Stimulated activated memory B cell treated with anti-CD40 and anti-IgM and Interleukin-4, amounts not matched to agents 10 μg/mL and 1 μg/mL and 100 μg/mL, for 72 hours (primary cell): Measurements from ENCODE around the gene GLP1R.

Experiments
- ATAC-seq: fragments of 150-1000 bp; cut with Tn5 transposase; 2 replicates; pipeline ENCODE4 v1.10.0; 2021
- H3K27ac Mint-ChIP-seq: one replicate; pipeline ENCODE4 v1.8.0; 2022; ENCODE audit warnings: mild to moderate bottlenecking, mixed read lengths
- H3K27me3 Mint-ChIP-seq: one replicate; pipeline ENCODE4 v1.8.0; 2022; ENCODE audit warnings: mixed read lengths
- H3K36me3 Mint-ChIP-seq: one replicate; pipeline ENCODE4 v1.8.0; 2022; ENCODE audit warnings: mixed read lengths
- H3K4me1 Mint-ChIP-seq: one replicate; pipeline ENCODE4 v1.8.0; 2022; ENCODE audit warnings: mixed read lengths
- H3K4me3 Mint-ChIP-seq: one replicate; pipeline ENCODE4 v1.8.0; 2022; ENCODE audit warnings: mild to moderate bottlenecking, moderate library complexity, mixed read lengths
- H3K9me3 Mint-ChIP-seq: one replicate; pipeline ENCODE4 v1.8.0; 2022; ENCODE audit warnings: mixed read lengths

GLP1R gene

DNA sequence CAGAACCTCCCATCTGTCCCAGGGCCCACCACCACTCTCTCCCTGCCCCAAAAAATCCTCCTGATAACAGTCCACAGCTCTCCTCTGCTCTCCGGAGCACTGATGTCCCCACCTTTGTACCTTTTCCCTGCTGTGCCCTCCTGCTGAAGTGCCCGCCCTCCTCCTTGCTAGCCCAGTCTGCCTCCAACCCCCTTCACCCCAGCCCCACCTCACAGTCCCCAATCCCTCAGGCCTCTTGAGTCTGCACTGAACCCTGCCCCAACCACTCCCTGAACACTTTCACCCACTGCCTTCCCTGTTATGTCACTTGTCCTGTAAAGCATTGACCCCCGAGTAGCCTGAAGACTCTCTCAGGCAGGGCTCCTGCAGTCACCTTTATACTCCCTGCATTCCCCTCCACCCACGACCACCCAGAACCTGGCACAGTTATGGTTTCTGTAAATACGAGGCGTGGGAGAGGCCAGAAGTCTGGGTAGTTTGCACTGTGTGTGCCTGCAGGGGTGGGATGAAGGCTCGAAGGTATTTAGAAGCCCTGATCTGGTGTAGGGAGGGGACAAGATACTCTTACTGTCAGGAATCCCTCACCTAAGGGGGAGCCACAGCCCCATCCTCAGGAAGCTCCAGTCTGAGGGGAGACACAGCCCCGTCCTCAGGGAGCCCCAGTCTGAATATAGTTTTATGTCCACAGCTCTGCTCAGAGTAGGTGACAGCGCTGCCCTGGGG lies 5.4 kb downstream of the GLP1R start:
- Mint-ChIP-seq H3K27me3 (peaks cover 58% of the 10 kb centered on the region), H3K4me3 (no peak overlapping the region)

GRCh38 chr6:39054577-39055142 lies 6.1 kb downstream of the GLP1R start:
- no peak overlapping the region for H3K27ac Mint-ChIP-seq
- H3K27me3 Mint-ChIP-seq, result peaks cover 58% of the 10 kb centered on the region
- no peaks in the 10 kb centered on the region for H3K9me3 Mint-ChIP-seq
- no peak for ATAC-seq
- no peak overlapping the region for H3K4me3 Mint-ChIP-seq
- H3K4me1 Mint-ChIP-seq, result no peaks in the 10 kb centered on the region
- no peaks in the 10 kb centered on the region for H3K36me3 Mint-ChIP-seq

More for the DNA sequence above, 5.4 kb downstream of the GLP1R start:
- H3K9me3 Mint-ChIP-seq, result no peaks in the 10 kb centered on the region
- H3K36me3 Mint-ChIP-seq, result no peaks in the 10 kb centered on the region
- ATAC-seq, result no peak
- H3K27ac Mint-ChIP-seq, result no peak overlapping the region
- H3K4me1 Mint-ChIP-seq, result peaks cover 5% of the 10 kb centered on the region

GRCh38 chr6:39055661-39056060 lies 7.1 kb downstream of the GLP1R start:
- no peaks in the 10 kb centered on the region for H3K36me3 Mint-ChIP-seq
- H3K4me3 Mint-ChIP-seq, result no peak overlapping the region
- no peak overlapping the region for H3K27ac Mint-ChIP-seq
- H3K4me1 Mint-ChIP-seq, result no peaks in the 10 kb centered on the region
- no peaks in the 10 kb centered on the region for H3K9me3 Mint-ChIP-seq
- H3K27me3 Mint-ChIP-seq, result peaks cover 58% of the 10 kb centered on the region
- no peak for ATAC-seq

DNA sequence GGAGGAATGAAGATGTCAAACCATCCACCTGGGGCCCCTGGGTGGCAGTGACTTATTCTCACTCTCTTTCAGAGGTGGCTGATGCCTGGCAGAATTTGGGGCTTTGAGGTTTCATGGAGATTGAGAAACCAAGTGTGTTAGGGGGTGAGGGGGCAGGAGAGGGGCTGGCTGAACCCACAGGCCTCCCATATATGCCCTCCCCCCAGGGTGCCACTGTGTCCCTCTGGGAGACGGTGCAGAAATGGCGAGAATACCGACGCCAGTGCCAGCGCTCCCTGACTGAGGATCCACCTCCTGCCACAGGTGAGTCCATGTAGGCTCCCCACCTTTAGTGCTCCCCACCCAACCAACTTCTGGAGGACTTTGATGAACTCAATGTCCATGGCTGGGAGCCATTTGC lies 7.6 kb downstream of the GLP1R start:
- H3K4me3 Mint-ChIP-seq, result no peak overlapping the region
- no peak overlapping the region for H3K27ac Mint-ChIP-seq
- H3K36me3 Mint-ChIP-seq, result no peaks in the 10 kb centered on the region
- ATAC-seq, result no peak
- peaks cover 58% of the 10 kb centered on the region for H3K27me3 Mint-ChIP-seq
- no peaks in the 10 kb centered on the region for H3K9me3 Mint-ChIP-seq
- H3K4me1 Mint-ChIP-seq, result no peaks in the 10 kb centered on the region

DNA sequence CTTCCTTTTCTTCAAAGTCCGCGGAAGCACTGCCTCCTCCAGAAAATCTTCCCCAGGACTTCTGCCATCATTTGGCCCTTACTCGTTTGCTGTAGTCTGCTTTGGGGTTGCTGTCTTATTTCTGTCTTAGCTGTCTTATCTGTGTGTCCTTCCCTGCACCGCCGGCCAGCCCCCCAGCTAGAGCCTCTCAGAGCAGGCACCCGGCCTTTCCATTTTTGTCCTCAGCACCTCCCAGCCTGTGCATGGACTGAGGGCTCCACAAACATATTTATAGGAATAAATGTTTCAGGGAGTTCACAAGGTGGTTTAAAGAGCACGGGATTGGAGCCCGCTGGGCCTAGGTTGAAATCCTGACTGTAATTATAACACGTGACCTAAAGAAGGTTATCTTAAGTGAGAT lies 8.1 kb downstream of the GLP1R start:
- ATAC-seq, result no peak
- Mint-ChIP-seq H3K4me3 (no peak overlapping the region), H3K27me3 (peaks cover 56% of the 10 kb centered on the region), H3K4me1 (no peaks in the 10 kb centered on the region), H3K36me3 (no peaks in the 10 kb centered on the region), H3K27ac (no peak overlapping the region), H3K9me3 (no peaks in the 10 kb centered on the region)

- no peaks in the 10 kb centered on the region for H3K9me3 Mint-ChIP-seq
- no peak overlapping the region for H3K27ac Mint-ChIP-seq
- H3K4me1 Mint-ChIP-seq, result no peaks in the 10 kb centered on the region
- no peak for ATAC-seq
- H3K36me3 Mint-ChIP-seq, result no peaks in the 10 kb centered on the region
- peaks cover 48% of the 10 kb centered on the region for H3K27me3 Mint-ChIP-seq
- no peak overlapping the region for H3K4me3 Mint-ChIP-seq
Observed at GRCh38 chr6:39057251-39058155, 8.9 kb downstream of the GLP1R start.

- Mint-ChIP-seq H3K27me3 (peaks cover 37% of the 10 kb centered on the region), H3K4me1 (no peaks in the 10 kb centered on the region), H3K27ac (no peak overlapping the region), H3K36me3 (no peaks in the 10 kb centered on the region), H3K4me3 (no peak overlapping the region), H3K9me3 (no peaks in the 10 kb centered on the region)
- no peak for ATAC-seq
Observed at GRCh38 chr6:39058471-39059147, 10.0 kb downstream of the GLP1R start.

GRCh38 chr6:39059496-39060310 lies 11.1 kb downstream of the GLP1R start:
- H3K36me3 Mint-ChIP-seq, result no peaks in the 10 kb centered on the region
- no peak overlapping the region for H3K4me3 Mint-ChIP-seq
- H3K27ac Mint-ChIP-seq, result no peak overlapping the region
- no peaks in the 10 kb centered on the region for H3K9me3 Mint-ChIP-seq
- H3K4me1 Mint-ChIP-seq, result no peaks in the 10 kb centered on the region
- ATAC-seq, result no peak
- H3K27me3 Mint-ChIP-seq, result peaks cover 33% of the 10 kb centered on the region

DNA sequence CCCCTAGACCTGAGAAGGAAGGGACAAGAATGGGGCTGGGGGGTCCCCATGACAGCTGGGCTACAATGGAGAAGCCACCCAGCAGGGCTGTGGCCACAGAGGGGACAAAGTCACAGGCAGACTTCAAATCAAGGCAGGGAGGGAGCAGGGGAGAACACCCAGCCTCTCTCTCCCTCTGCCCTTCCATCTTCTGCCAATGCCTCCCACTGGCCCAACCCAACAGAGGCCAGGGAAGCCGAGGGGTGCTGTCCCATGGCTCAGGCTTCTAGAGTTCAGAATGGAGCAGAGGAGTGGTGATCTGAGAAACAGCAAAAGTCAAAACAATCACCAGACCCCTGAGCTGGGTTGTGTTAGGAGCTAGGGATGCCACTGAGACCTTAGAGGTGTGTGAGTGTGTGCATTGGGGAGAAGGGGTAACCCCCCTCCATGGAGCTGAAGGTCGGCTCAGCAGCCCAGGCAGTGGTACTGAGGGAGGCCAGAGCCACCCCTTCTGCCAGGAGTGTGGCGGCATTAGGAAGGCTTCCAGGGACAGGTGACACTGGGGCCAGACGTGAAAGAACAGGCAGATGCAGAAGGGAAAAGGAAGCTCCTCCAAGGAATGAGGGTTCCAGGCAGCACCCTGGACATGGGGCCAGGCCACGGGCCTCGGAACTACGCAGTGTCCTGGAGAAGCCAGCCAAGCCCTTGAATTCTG lies 12.0 kb downstream of the GLP1R start:
- Mint-ChIP-seq H3K4me1 (no peaks in the 10 kb centered on the region), H3K27me3 (peaks cover 42% of the 10 kb centered on the region), H3K9me3 (no peaks in the 10 kb centered on the region), H3K27ac (no peak overlapping the region), H3K36me3 (no peaks in the 10 kb centered on the region), H3K4me3 (no peak overlapping the region)
- no peak for ATAC-seq

- H3K27ac Mint-ChIP-seq, result no peak overlapping the region
- H3K36me3 Mint-ChIP-seq, result no peaks in the 10 kb centered on the region
- H3K9me3 Mint-ChIP-seq, result no peaks in the 10 kb centered on the region
- peaks cover 48% of the 10 kb centered on the region for H3K27me3 Mint-ChIP-seq
- no peak overlapping the region for H3K4me3 Mint-ChIP-seq
- H3K4me1 Mint-ChIP-seq, result no peaks in the 10 kb centered on the region
- ATAC-seq, result no peak
Observed at GRCh38 chr6:39061182-39061581, 12.6 kb downstream of the GLP1R start.

GRCh38 chr6:39061588-39061987 lies 13.0 kb downstream of the GLP1R start:
- no peaks in the 10 kb centered on the region for H3K36me3 Mint-ChIP-seq
- no peak for ATAC-seq
- H3K4me3 Mint-ChIP-seq, result no peak overlapping the region
- no peak overlapping the region for H3K27ac Mint-ChIP-seq
- no peaks in the 10 kb centered on the region for H3K9me3 Mint-ChIP-seq
- H3K27me3 Mint-ChIP-seq, result peaks cover 49% of the 10 kb centered on the region
- no peaks in the 10 kb centered on the region for H3K4me1 Mint-ChIP-seq

DNA sequence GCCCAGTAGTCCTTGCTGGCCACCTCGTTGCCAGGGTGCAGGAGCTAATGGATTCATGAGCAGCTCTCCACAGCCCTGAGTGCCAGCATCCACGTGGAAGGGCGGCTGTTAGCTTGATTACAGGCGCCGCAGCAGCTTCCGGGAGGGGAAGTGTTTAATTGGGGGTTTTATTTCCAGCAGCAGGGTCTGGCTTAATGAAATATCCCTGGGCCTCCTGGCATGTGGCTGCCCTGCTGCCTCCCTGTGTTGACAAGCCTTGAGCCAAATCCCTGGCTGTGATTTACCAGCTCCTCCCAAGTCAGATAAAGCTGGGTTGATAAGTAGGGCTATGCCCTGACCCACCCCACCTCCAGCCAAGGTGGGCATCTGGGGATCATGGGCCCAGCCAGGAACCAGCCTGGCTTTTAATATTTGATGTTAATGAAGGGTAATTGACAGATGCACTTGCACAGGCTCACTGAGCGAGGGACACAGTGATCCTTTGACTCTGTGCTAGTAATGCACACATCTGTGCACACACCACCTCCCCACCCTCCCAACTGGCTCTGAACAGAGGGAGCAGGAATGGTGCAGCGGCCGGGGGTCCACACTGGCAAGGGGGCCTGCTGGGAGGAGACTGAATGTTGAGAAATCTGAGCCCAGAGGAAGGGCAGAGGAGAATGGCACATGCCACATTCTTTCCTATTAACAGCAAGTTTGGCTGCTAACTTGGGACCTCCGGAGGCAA lies 13.6 kb downstream of the GLP1R start:
- H3K4me1 Mint-ChIP-seq, result no peaks in the 10 kb centered on the region
- H3K27ac Mint-ChIP-seq, result no peak overlapping the region
- ATAC-seq, result no peak
- no peaks in the 10 kb centered on the region for H3K9me3 Mint-ChIP-seq
- H3K36me3 Mint-ChIP-seq, result no peaks in the 10 kb centered on the region
- H3K27me3 Mint-ChIP-seq, result peaks cover 49% of the 10 kb centered on the region
- H3K4me3 Mint-ChIP-seq, result no peak overlapping the region

GRCh38 chr6:39063526-39063925 lies 14.9 kb downstream of the GLP1R start:
- H3K36me3 Mint-ChIP-seq, result no peaks in the 10 kb centered on the region
- no peaks in the 10 kb centered on the region for H3K4me1 Mint-ChIP-seq
- no peaks in the 10 kb centered on the region for H3K9me3 Mint-ChIP-seq
- no peak overlapping the region for H3K4me3 Mint-ChIP-seq
- no peak overlapping the region for H3K27ac Mint-ChIP-seq
- ATAC-seq, result no peak
- peaks cover 52% of the 10 kb centered on the region for H3K27me3 Mint-ChIP-seq

GRCh38 chr6:39065561-39065960 lies 17.0 kb downstream of the GLP1R start:
- no peaks in the 10 kb centered on the region for H3K36me3 Mint-ChIP-seq
- H3K27me3 Mint-ChIP-seq, result peaks cover 42% of the 10 kb centered on the region
- no peaks in the 10 kb centered on the region for H3K4me1 Mint-ChIP-seq
- no peak overlapping the region for H3K4me3 Mint-ChIP-seq
- ATAC-seq, result no peak
- no peak overlapping the region for H3K27ac Mint-ChIP-seq
- H3K9me3 Mint-ChIP-seq, result no peaks in the 10 kb centered on the region
